Spleen (tissue), 11 donors: ENCODE data around the gene MYBPHL. TPM values are rescaled to one million over a fixed set of nuclear protein-coding genes. Genes with fewer than 3 reads are reported as not detected.

ENCODE experiments used
- DNase-seq: peaks from one replicate; pipeline ENCODE4 v3.0.0-alpha.2; 2020
- H3K27ac ChIP-seq, 8 donors: fragments of 200-600 bp; sonication (generic) in 7 of 8; 1 replicate in 4 of 8; 2 replicates in 4 of 8; pipeline versions ENCODE4 v1.5.0 to v1.8.0; 2016 to 2021; ENCODE audit warnings: inconsistent platforms in 4 of 8, mild to moderate bottlenecking in 4 of 8, moderate library complexity in 1 of 8
- H3K27me3 ChIP-seq, 7 donors: fragments of 200-600 bp; sonication (generic) in 6 of 7; replicated peaks in 1 of 7; 1 replicate in 4 of 7; 2 replicates in 3 of 7; pipeline versions ENCODE4 v1.5.0 to v1.8.0; 2016 to 2021; ENCODE audit warnings: inconsistent platforms in 3 of 7, mild to moderate bottlenecking in 1 of 7
- H3K36me3 ChIP-seq, 6 donors: fragments of 200-600 bp; sonication (generic) in 5 of 6; 1 replicate in 4 of 6; 2 replicates in 2 of 6; pipeline versions ENCODE4 v1.5.0 to v1.8.0; 2016 to 2021; ENCODE audit warnings: inconsistent platforms in 2 of 6
- H3K4me1 ChIP-seq, 6 donors: fragments of 200-600 bp; sonication (generic) in 5 of 6; 1 replicate in 3 of 6; 2 replicates in 3 of 6; pipeline versions ENCODE4 v1.5.0 to v1.8.0; 2016 to 2021; ENCODE audit warnings: inconsistent platforms in 3 of 6
- H3K4me3 ChIP-seq, 8 donors: fragments of 200-600 bp; sonication (generic) in 7 of 8; 1 replicate in 4 of 8; 2 replicates in 4 of 8; pipeline versions ENCODE4 v1.5.0 to v1.8.0; 2016 to 2021; ENCODE audit warnings: inconsistent platforms in 4 of 8, mild to moderate bottlenecking in 4 of 8, moderate library complexity in 2 of 8
- H3K9me3 ChIP-seq, 8 donors: fragments of 200-600 bp; sonication (generic) in 7 of 8; 1 replicate in 4 of 8; 2 replicates in 4 of 8; pipeline versions ENCODE4 v1.5.0 to v1.8.0; 2016 to 2021; ENCODE audit warnings: inconsistent platforms in 4 of 8
- POLR2A ChIP-seq, 3 donors: fragments of 450-650 bp; IDR thresholded peaks; one replicate each; pipeline ENCODE4 v1.5.1; 2017; ENCODE audit warnings: antibody characterized with exemption in 3 of 3, mild to moderate bottlenecking in 1 of 3
- POLR2AphosphoS5 ChIP-seq, 3 donors: sonication (generic); formaldehyde crosslinking; IDR thresholded peaks; one replicate each; pipeline ENCODE4 v1.5.1; 2017; ENCODE audit warnings: antibody characterized with exemption in 3 of 3
- WGBS, 5 donors: extraction: QIAGEN DNeasy Blood & Tissue Kit in 3 of 5; methylation state at CpG; one replicate each; pipeline versions ENCODE4 v1.1.5 to v1.1.7; 2013 to 2018; 5-methylcytosine and 5-hydroxymethylcytosine counted together
- intact Hi-C: fragments of 100-400 bp; cut with DNase I; formaldehyde crosslinking; loops from one replicate; pipeline ENCODE4 v1.15.0; 2023; ENCODE audit warnings: low total_unique reads
- polyA plus RNA-seq, 3 donors: library from polyadenylated mRNA; stranded (reverse); fragments of 200-250 nt; gene quantifications; one replicate each; pipeline ENCODE4 v1.2.1, GENCODE V29; 2013
- total RNA-seq, 7 donors: library from RNA; depleted of rRNA in 3 of 7; stranded (reverse); fragments of >200 nt in 3 of 7; fragmentation: NEBNext Ultra II Directional in 4 of 7; extraction: Animal tissue kit (Norgen Biotek cat#: 25700) in 4 of 7; gene quantifications; one replicate each; pipeline versions ENCODE4 v1.1.0 to v1.2.1, GENCODE V29; 2016 to 2021
- TF ChIP-seq, protein P1 (sequence below), 11 experiments: fragments of 200-600 bp in 7 of 11; fragments of 450-650 bp in 4 of 11; sonication (generic) in 4 of 11; IDR thresholded peaks in 8 of 11; conservative IDR thresholded peaks in 3 of 11; 1 replicate in 7 of 11; 2 replicates in 4 of 11; pipeline versions ENCODE4 v1.4.0 to v1.8.0; 2016 to 2021; ENCODE audit warnings: antibody characterized with exemption in 11 of 11, inconsistent platforms in 4 of 11, mild to moderate bottlenecking in 1 of 11
- donor health status: healthy with polysubstance abuse.
- donor health status: DM: no; HTN: no; CAD: no; lungs with moderate emphysema.
- donor health status: DM: no; HTN: no; CAD: no.
- donor health status: Bipolar disorder and iron deficiency.
- donor health status: healthy.
- donor health status: DM: no; HTN: no; CAD: no.
- donor health status: DM: yes; HTN: yes; CAD: no.

MYBPHL gene
- total and polyA plus RNA-seq, 10 donors, result not detected

DNA sequence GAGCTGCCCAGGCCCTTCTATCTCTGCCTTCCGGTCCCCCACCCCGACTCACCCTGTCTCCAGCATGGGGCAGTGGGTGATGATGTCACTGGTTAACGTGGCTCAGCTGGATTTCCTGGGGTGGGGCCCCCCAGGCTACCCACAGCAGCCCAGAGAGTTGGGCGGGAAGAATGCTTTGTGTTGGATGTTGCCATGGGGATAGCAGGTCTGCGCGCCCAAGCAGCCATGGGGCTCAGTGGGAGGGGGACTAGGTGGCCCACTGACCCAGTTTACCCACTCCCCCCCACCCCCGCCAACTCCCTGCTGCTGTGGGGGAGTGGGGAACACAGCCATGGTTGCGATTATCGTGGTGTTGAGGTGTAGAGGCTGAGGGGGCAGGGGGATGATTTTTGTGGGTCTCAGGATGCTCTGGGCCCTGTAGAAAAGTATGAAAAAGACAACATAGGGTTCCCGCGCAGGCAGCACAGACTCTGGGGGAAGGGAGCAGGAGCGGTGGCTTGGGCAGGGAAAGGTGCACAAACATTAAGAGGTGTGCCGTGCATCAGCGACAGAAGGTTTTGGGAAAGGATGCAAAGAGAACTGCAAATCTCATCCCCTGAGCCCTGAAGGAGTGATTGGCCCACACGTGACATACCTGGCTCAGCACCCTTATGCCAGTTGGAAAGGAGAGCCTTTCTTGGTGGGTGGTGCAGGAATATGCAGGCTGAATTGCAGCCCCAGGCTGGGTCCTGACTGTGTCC, 49.0 kb downstream of the MYBPHL start:
- no peak overlapping the region for H3K4me3 ChIP-seq
- H3K4me1 ChIP-seq, result peaks cover 0 to 24% (median 11%) of the 10 kb centered on the region in 6 donors
- no peak overlapping the region for H3K27ac ChIP-seq
- intact Hi-C loops, result no loop called here
- peaks cover 0 to 10% (median 0%) of the 10 kb centered on the region in 7 donors for H3K27me3 ChIP-seq
- TF ChIP-seq POLR2AphosphoS5 (IDR thresholded peaks at IDR 0.05) (no peak), POLR2A (IDR thresholded peaks at IDR 0.05) (no peak)
- TF ChIP-seq, protein P1, sequence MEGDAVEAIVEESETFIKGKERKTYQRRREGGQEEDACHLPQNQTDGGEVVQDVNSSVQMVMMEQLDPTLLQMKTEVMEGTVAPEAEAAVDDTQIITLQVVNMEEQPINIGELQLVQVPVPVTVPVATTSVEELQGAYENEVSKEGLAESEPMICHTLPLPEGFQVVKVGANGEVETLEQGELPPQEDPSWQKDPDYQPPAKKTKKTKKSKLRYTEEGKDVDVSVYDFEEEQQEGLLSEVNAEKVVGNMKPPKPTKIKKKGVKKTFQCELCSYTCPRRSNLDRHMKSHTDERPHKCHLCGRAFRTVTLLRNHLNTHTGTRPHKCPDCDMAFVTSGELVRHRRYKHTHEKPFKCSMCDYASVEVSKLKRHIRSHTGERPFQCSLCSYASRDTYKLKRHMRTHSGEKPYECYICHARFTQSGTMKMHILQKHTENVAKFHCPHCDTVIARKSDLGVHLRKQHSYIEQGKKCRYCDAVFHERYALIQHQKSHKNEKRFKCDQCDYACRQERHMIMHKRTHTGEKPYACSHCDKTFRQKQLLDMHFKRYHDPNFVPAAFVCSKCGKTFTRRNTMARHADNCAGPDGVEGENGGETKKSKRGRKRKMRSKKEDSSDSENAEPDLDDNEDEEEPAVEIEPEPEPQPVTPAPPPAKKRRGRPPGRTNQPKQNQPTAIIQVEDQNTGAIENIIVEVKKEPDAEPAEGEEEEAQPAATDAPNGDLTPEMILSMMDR (IDR thresholded peaks at IDR 0.05 in 8 of 11, conservative IDR thresholded peaks at IDR 0.05 in 3 of 11), result no peak
- WGBS, 5 donors, result 81 to 88% (median 83%) methylated on average over 13 to 15 of the region's 15 CpGs
- H3K36me3 ChIP-seq, result no peaks in the 10 kb centered on the region
- no peak for DNase-seq
- H3K9me3 ChIP-seq, result no peaks in the 10 kb centered on the region

DNA sequence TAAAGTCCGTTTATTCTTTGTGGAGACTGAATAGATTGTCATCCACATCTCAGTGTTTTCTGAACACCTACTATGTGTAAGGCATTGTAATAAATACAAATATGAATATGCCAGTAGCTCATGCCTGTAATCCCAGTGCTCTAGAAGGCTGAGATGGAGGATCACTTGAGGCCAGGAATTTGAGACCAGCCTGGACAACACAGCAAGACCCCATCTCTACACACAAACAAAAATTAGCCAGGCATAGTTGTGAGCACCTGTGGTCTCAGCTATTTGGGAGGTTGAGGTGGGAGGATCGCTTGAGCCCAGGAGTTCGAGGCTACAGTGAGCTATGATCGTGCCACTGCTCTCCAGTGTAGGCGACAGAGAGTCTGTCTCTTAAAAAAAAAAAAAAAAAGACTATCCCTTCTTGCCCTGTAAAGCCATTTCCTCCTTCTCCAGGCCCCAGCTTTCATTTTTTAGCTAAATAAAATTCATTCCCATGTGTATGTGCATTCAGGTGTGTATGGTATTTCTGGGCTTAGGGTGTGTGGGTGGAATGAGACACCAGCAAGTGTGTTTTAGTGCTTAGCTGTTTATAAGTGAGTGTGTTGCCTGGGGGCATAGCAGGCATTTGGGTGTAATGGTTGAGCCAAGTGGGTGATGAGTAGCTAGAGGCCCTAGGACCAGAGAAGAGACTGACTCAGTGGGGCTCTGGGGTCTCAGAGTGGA, 49.7 kb downstream of the MYBPHL start:
- intact Hi-C loops, result no loop called here
- Histone ChIP-seq H3K27ac (no peak overlapping the region), H3K4me1 (peaks cover 0 to 24% (median 11%) of the 10 kb centered on the region in 6 donors), H3K36me3 (no peaks in the 10 kb centered on the region), H3K9me3 (no peaks in the 10 kb centered on the region), H3K27me3 (peaks cover 0 to 7% (median 0%) of the 10 kb centered on the region in 7 donors), H3K4me3 (no peak overlapping the region)
- 87 to 97% (median 94%) methylated on average over 5 of the region's 5 CpGs for WGBS, 5 donors
- no peak for DNase-seq
- TF ChIP-seq, protein P1 (IDR thresholded peaks at IDR 0.05 in 8 of 11, conservative IDR thresholded peaks at IDR 0.05 in 3 of 11), result no peak
- TF ChIP-seq POLR2AphosphoS5 (IDR thresholded peaks at IDR 0.05), result no peak
- no peak for TF ChIP-seq POLR2A (IDR thresholded peaks at IDR 0.05)

DNA sequence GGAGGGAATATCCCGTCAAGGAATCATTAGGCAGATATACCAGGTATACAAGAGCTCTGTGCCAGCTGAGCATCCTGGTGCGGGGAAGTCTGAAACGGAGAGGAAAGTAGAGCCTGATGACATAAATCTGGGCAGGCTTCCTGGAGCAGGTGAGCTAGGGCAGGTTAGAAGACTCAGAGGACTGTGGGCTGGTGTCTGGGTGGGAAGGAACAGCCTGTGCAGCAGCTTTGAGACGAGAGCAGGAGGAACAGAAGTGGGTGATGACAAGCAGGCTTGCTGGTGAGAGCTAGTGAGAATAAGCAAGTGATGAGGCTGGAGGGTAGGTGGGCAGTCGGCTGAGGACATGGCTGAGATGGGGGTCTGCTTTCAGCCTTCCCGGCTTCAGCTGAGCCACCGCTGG, 50.7 kb downstream of the MYBPHL start:
- intact Hi-C loops, result no loop called here
- no peak for DNase-seq
- TF ChIP-seq, protein P1 (IDR thresholded peaks at IDR 0.05 in 8 of 11, conservative IDR thresholded peaks at IDR 0.05 in 3 of 11), result no peak
- no peak for TF ChIP-seq POLR2A (IDR thresholded peaks at IDR 0.05)
- no peak for TF ChIP-seq POLR2AphosphoS5 (IDR thresholded peaks at IDR 0.05)
- Histone ChIP-seq H3K36me3 (no peaks in the 10 kb centered on the region), H3K27ac (no peak overlapping the region), H3K4me3 (no peak overlapping the region), H3K4me1 (peaks cover 0 to 24% (median 11%) of the 10 kb centered on the region in 6 donors), H3K27me3 (peaks cover 0 to 13% (median 0%) of the 10 kb centered on the region in 7 donors), H3K9me3 (no peaks in the 10 kb centered on the region)
- 81 to 94% (median 83%) methylated on average over 7 of the region's 7 CpGs for WGBS, 5 donors

DNA sequence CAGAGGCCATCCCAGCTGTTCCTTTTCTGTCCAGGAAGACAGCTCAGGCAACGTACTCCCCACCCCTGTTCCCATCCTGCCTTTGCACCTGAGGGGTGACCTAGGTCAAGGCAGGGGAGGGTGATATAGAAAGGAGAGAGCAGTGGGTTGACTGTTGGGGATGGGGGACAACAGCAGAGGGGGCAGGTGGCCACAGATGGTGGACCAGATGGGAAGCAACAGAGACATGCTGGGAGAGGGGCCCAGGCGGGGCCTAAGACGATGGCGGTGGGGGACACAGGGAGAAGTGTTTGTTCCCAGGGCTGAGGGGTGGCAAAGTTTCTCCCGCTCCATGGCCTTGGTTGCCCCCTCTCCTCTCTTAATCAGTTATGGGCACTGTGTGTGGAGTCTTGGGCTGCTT, 51.1 kb downstream of the MYBPHL start:
- intact Hi-C loops, result no loop called here
- no peak for DNase-seq
- 84 to 93% (median 87%) methylated on average over 5 of the region's 5 CpGs for WGBS, 5 donors

More for the DNA sequence above, 51.1 kb downstream of the MYBPHL start:
- no peaks in the 10 kb centered on the region for H3K36me3 ChIP-seq
- no peak overlapping the region for H3K27ac ChIP-seq
- H3K4me1 ChIP-seq, result peaks cover 0 to 25% (median 11%) of the 10 kb centered on the region in 6 donors
- no peaks in the 10 kb centered on the region for H3K9me3 ChIP-seq
- H3K4me3 ChIP-seq, result no peak overlapping the region
- H3K27me3 ChIP-seq, result peaks cover 0 to 17% (median 0%) of the 10 kb centered on the region in 7 donors
- TF ChIP-seq, protein P1 (IDR thresholded peaks at IDR 0.05 in 8 of 11, conservative IDR thresholded peaks at IDR 0.05 in 3 of 11), result no peak
- no peak for TF ChIP-seq POLR2AphosphoS5 (IDR thresholded peaks at IDR 0.05)
- no peak for TF ChIP-seq POLR2A (IDR thresholded peaks at IDR 0.05)
